ENCODE results near the gene MTRR.

Gene MTRR

GRCh38 chr5:7868773-7869473 is at the start of gene MTRR, which contains the start of gene FASTKD3:
TSS of gene MTRR (plus strand) at chr5:7869148. CDS start at chr5:7870795, 1,647 bp downstream.
TSS of gene FASTKD3 (minus strand) at chr5:7869031. CDS start at chr5:7868083, 948 bp downstream.
- DNase-seq = peak; percentile 90

- no peak for DNase-seq
Measured at GRCh38 chr5:7822449-7822848, 46.5 kb upstream of the MTRR start.

GRCh38 chr5:7823594-7823993 is 45.4 kb upstream of the MTRR start:
- DNase-seq = no peak

GRCh38 chr5:7824995-7825394 is 44.0 kb upstream of the MTRR start:
- no peak for DNase-seq

- no peak for DNase-seq
Measured at GRCh38 chr5:7825630-7826029, 43.3 kb upstream of the MTRR start.

GRCh38 chr5:7827610-7828009 is 41.3 kb upstream of the MTRR start:
- DNase-seq = no peak

GRCh38 chr5:7828269-7828668 is 40.7 kb upstream of the MTRR start:
- no peak for DNase-seq

- DNase-seq = no peak
Measured at GRCh38 chr5:7834982-7835381, 34.0 kb upstream of the MTRR start.

- DNase-seq = no peak
Measured at GRCh38 chr5:7837403-7837802, 31.5 kb upstream of the MTRR start.

GRCh38 chr5:7842531-7842930 is 26.4 kb upstream of the MTRR start:
- no peak for DNase-seq

- no peak for DNase-seq
Measured at GRCh38 chr5:7844901-7845300, 24.0 kb upstream of the MTRR start.

GRCh38 chr5:7845557-7845956 is 23.4 kb upstream of the MTRR start:
- DNase-seq = no peak

GRCh38 chr5:7846327-7846726 is 22.6 kb upstream of the MTRR start:
- DNase-seq = no peak

GRCh38 chr5:7848296-7848695 is 20.7 kb upstream of the MTRR start:
- no peak for DNase-seq

- no peak for DNase-seq
Measured at GRCh38 chr5:7849681-7850394, 19.1 kb upstream of the MTRR start.

- DNase-seq = no peak
Measured at GRCh38 chr5:7850395-7851239, 18.3 kb upstream of the MTRR start, which contains the start of gene CFAP90. TSS of gene CFAP90 (minus strand) at chr5:7851133. CDS start at chr5:7851021, 112 bp downstream.

- no peak for DNase-seq
Measured at GRCh38 chr5:7851240-7851592, 17.7 kb upstream of the MTRR start.

- DNase-seq = no peak
Measured at GRCh38 chr5:7851617-7852289, 17.2 kb upstream of the MTRR start.

GRCh38 chr5:7852542-7852941 is 16.4 kb upstream of the MTRR start:
- no peak for DNase-seq

GRCh38 chr5:7852988-7853387 is 16.0 kb upstream of the MTRR start:
- DNase-seq = no peak

GRCh38 chr5:7855611-7856010 is 13.3 kb upstream of the MTRR start:
- no peak for DNase-seq

GRCh38 chr5:7856855-7857254 is 12.1 kb upstream of the MTRR start:
- DNase-seq = no peak

GRCh38 chr5:7857361-7857760 is 11.6 kb upstream of the MTRR start:
- DNase-seq = no peak
